ENCODE results near the gene NDUFB6.
"Not testable (repeated sequence)": the region's sequence is repeated elsewhere in the genome, so short reads cannot be mapped to it uniquely, and the experiment has no call there.

Gene NDUFB6

DNA sequence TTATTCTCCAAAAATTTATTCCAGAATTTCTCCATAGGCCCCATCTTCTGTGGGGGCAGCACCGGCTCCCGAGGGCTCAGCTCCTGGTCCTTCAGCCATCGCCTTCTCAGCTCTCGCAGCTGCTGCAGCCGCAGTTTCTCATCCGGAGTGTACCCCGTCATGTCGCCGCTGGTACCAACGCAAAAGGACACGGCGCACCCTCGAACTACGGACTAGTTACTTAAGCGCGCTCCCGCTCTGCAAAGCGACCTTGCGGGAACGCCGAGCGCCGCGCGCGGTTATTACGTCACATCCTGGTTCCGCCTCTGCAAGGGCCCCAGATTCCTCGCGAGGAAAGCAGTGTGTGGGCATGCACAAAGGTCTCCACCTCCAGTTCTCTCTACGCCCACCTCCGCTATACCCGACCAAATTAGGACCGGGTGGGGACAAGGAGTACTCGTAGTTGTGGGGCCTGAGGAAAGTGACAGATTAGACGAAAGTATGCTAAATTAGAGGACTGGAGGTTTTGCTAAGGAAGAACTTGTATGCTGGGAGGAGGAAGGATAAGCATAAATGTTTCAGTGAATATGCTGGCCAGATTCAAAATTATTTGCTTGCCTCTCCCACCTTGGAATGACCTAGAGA lies at the start of gene NDUFB6:
Gene NDUFB6 (minus strand): TSS at position 260 of the 624 bp plus-strand sequence. CDS start 99 bp downstream, at position 161.
- peak; percentile 92 for DNase-seq (ENCODE audit: low read depth in 2 of 2)

DNA sequence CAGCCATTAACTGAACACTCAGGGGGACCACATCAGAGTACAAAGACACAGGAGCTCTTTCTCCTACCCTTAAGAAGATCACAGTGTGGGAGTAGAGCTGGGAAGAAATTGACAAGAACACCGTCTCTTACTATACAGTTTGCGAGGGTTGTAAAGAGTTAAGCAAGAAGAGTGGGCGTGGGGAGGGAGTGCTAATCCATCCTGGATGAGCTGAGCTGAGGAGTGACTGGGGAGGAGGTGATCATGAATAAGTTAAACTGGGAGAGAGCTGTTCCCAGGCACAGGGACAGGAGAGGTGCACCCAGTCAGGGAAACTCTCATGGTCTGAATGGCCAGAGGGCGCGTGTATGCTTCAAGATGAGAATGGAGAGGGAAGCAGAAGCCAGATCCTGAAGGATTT lies 45.3 kb upstream of the NDUFB6 start:
- DNase-seq (ENCODE audit: low read depth in 2 of 2) = no peak

DNA sequence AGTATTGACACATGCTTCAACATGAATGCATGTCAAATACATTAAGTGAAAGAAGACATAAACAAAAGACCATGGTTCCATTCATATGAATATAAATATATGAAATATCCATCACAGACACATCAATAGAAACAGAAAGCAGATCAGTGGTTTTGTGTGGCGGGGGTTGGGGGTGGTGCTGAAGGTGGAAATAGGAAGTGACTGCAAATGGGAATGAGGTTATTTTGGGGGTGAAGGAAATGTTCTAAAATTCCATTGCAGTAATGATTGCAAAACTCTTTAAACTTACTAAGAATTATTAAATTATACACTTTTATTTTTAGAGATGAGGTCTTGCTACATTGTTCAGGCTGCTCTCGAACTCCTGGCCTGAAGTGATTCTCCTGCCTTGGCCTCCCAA lies 33.9 kb upstream of the NDUFB6 start:
- no peak for DNase-seq (ENCODE audit: low read depth in 2 of 2)

DNA sequence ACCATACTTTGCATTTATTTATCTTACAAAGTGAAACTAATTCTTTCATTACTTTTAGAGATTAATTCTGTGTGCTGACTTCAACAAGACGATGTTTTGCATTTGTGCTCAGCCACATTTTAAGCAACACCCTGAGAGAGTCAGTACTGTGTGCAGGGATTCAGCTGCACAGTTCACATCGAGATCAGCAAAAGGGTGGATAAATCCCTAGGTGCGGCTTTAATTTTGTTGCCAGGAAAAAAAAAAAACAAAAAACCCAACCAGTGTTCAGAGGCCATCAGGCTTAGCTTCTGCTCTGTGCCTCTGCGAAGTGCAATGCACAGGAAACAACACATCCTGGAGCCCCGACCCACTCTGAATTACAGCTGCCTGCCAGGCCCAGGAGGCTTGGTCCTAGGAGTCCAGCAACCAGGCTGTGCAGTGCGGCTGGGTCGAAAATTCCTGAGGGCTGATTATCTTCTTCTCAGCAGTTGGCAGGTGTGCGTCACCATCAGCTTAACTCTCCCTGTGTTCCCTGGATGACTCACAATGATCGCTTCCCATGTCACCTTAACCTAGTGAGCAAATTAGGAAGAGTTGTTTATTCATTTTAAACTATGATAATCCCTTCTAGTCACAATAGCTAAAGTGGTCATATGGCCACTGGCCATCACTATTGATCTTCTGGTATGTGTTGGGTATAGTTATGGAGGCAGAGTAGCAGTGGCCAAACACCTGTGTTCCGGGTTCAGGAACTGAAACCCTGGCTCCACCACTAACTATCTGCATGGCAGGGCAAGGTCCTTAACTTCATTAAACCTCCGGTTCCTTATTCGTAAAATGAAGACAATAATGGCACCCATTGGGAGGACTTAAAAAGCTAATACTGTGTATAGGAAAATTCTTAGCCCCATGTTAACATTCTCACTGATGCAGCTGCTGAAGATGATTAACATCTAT lies 31.2 kb upstream of the NDUFB6 start:
- DNase-seq (ENCODE audit: low read depth in 2 of 2) = no peak

DNA sequence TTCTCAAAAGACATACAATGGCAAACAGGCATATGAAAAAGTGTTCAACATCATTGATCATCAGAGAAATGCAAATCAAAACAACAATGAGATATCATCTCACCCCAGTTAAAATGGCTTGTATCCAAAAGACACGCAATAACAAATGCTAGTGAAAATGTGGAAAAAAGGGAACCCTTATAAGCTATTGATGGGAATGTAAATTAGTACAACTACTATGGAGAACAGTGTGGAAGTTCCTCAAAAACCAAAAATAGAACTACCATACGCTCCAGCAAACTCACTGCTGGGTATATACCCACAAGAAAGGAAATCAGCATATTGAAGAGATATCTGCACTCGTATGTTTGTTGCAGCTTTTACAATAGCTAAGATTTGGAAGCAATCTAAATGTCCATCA lies 26.1 kb upstream of the NDUFB6 start:
- not testable (repeated sequence) for DNase-seq (ENCODE audit: low read depth in 2 of 2)

DNA sequence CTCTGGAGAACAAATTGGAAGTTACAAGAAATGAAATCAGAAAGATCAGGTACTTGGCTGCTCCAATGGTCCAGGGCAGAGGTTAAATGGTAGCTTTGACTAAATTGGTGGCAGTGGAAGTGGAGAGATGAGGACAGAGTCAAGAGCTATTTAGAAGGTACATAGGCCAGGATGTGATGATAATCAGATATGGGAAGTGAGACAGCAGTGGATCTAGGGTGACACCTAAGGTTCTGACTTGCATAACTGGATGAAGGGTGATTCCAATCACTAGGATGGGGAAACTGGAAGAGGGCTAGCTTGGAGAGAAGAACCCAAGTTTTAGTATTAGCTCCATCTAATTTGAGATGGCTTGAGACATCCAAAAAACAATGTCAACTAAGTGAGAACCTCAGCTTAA lies 24.0 kb upstream of the NDUFB6 start:
- DNase-seq (ENCODE audit: low read depth in 2 of 2) = no peak

DNA sequence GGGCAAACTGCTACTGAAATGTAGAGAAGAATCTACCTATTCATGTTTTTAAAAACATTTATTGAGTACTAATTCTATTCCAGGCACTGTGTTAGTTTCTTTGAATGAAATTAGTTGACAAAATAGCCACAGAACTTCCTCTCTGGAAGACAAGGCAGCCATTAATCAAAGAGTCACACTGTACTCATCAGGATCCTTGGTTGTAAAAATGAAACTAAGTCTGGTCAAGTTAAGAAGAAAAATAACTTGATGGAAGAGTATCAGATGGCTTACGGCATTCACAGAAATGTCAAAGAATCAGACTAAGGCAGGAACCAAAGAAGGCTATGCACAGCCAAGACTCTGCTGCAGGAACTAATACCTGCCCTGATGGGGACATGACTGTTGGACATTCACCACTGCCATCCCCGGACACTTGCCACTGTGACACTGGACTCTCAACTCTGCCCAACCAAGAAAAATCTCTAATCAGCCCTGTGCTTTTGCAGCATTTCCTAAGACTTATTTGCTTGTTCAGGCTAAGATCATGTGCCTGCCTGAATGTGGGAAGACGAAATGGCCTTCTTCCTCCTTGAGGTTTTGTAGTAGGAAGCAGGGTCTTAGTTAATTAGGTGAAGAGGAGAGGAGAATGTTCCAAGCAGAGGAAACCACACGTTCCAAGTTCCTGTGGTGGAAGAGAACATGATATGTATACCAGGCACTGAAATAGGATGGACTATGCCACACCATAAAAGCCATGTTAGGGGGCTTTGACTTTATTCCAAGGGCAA lies 23.3 kb upstream of the NDUFB6 start:
- DNase-seq (ENCODE audit: low read depth in 2 of 2) = no peak

DNA sequence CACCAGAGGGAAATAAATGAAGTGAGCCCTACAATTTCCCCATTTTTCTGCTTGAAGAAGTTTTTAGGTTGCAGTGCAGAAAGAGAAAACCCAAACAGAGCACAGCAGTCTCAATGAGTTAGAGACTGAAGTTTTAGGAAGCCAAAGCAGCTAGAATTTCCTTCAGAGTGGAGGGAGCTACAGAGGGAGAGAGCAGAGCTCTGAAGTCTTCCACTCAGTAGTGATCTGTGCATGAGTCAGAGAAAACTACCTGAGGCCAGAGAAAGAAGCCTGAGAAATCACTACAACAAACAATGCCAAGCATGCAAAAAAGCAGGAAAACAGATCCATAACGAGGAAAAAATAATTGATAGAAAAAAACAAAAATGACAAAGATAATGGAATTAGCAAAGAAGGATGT lies 17.9 kb upstream of the NDUFB6 start:
- DNase-seq (ENCODE audit: low read depth in 2 of 2) = no peak

DNA sequence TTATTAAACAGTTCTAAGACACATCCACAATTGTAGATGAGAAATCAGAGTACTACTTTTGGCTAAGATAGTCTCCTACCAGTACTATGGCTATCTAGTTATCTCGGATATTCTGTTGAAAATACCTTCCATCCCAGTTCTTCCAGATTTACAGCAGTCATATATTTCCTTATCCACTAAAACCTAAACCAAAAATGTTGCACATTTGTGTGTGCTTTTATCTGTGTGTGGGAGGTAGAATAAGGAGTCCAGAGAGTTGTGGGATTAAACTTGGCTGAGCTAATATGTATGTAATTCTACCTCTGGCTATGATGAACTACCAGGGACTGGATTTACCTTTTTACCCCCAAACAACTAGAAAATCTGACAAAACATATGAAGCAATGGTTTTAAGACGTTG lies 17.5 kb upstream of the NDUFB6 start:
- DNase-seq (ENCODE audit: low read depth in 2 of 2) = no peak

DNA sequence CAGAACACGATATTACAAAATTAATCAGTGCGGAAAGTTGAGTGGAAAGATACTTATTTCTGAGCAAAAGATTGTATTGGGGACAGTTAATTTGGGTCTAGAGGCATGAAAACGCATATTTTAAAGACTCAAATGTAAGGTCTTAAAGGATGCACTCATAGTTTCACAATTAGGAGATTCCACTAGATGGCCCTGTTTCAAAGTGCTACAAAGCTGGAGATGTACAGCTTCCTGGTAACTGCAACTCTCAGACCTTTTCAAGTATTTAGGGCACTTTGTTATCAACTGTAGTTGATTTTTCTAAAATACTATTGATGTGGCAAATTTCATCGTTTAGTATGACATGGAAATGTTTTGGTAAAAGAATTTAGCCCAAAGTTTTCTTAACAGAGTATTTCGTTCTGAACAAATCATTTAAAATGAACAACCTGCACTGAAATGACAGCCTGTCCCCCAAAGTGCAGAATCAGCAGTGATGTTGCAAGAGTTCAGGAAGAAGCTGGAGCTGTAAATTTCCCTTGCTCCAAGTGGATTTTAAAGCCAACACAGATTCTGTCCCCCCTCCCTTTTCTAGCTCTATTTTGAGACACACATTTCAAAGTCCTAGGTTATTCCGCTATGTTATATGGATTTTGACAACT lies 16.2 kb upstream of the NDUFB6 start:
- DNase-seq (ENCODE audit: low read depth in 2 of 2) = no peak

DNA sequence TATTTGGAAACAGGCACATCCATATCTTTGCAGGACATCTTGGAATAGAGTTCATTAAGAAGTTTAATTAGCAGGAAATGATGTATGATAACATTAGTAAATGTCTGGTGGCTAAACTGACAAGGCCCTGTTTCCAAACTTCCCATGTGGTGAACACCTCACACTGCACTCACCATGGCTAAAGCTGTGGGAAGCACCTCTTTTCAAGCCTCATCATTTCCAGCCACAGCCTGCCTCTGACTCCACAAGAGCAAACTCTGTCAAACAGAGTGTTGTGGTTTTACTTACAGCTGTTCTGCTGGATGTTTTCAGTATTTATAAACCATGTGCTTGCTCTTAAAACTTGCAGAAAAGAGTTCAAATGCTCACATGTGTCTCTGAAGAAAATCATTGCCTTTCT lies 14.9 kb upstream of the NDUFB6 start:
- DNase-seq (ENCODE audit: low read depth in 2 of 2) = peak in 1 of 2 donors; percentile 10

DNA sequence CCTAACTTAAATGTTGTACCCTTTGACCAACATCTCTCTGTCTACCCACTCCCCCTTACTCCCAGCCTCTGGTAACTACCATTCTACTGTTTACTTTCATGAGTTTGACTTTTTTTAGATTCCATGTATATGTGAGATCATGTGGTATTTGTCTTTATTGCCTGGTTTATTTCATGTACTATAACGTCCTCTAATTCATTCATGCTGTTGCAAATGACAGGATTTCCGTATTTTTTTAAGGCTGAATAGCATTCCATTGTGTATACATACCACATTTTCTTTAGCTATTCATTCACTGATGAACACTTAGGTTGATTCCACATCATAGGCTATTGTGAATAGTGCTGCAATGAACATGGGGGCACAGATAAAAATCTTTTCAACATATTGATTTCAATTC lies 11.8 kb upstream of the NDUFB6 start:
- no peak for DNase-seq (ENCODE audit: low read depth in 2 of 2)

DNA sequence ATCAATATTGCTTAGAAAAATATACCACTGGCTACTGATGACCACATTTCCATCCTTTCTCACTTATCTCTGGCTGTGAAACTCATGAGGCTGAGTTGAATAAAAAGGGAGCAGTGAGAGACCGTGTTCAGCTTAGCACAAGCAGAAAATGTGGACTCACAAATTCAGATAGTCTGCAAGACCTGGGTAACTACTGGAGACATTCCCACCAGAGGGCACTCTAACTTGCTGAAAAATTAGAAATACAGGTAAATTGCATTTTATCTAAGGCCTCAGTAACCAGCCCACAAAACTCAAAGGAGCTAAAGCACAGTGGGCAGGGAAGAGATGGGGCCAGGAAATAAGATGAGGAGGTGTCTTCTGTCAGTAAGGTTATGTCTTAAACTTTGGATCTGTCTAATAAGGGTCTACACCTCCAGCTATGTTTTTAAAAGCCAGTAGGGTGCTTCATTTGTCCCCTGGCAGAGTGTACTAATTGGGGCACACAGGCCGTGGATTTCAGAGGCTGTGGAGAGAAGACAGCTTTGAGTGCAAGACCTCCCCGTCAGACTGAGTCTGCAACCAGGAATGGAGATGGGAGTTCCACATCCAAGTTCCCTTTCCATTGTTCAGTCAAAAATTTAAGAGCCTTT lies 8.7 kb upstream of the NDUFB6 start:
- DNase-seq (ENCODE audit: low read depth in 2 of 2) = no peak

DNA sequence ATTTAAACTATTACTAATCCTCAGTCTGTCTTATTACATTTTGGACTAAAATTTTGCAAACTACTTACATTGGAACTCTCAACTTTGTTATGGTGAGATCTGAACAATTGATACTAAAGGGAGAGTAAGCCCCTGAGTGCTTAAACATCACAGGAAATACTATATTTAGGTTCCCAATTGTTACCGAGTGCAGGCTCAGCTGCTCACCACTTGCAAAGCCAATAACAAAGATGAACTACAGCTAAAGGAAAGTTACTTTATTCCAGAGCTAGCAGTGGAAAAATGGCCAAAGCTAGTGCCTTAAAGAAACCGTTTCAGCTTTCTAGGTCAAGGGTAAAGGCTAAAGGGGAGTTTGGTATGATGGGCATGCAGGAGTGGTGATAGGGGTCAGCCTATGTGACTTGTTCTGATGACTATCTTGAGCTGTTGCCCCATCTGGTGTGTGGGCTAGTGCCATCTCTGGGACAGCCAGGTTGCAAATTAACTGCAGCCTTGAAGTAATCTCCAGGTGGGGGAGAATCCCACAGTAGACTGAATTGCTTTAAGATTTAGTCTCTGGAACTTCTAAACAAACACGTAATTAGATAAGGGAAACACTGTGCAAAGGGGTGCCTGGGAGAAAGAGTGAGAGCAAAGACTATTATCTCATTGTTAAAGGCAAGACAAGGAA lies 7.8 kb upstream of the NDUFB6 start:
- DNase-seq (ENCODE audit: low read depth in 2 of 2) = no peak

DNA sequence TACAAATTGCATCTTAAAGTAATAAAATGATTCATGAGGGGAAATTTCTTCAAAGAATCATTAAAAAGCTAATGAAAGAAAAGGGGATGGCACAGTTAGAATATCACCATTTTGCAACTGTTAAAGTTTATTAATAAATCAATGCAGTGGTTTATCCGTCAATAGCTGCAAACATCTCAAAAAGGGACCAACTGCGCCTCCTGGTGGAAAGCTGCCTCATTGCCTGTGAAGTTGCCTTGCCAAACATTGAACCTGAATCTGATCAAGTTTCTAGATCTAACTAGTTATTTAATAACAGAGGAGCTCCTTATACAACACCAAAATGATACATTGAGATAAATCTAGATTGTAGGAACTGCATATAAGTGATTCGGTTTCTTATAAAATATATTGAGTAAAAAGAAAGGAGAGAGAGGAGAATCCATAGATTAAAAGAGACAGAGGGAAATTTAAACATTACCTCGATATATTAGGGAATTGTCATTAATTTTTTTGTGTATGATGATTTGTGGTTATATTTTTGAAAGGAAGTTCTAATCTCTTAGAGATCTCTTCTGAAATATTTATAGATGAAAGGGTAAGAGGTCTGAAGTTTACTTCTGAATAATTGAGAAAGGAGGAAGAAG lies 6.9 kb upstream of the NDUFB6 start:
- DNase-seq (ENCODE audit: low read depth in 2 of 2) = peak; percentile 47 to 67

DNA sequence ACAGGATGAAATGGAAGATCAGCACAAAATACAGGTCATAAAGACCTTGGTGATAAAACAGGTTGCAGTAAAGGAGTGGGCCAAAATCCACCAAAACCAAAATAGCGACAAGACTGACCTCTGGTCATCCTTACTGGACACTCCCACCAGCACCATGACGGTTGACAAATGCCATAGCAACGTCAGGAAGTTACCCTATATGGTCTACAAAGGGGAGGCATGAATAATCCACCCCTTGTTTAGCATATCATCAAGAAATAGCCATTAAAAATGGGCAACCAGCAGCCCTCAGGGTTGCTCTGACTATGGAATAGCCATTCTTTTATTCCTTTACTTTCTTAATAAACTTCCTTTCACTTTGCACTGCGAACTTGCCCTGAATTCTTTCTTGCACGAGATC lies 6.0 kb upstream of the NDUFB6 start:
- no peak for DNase-seq (ENCODE audit: low read depth in 2 of 2)

DNA sequence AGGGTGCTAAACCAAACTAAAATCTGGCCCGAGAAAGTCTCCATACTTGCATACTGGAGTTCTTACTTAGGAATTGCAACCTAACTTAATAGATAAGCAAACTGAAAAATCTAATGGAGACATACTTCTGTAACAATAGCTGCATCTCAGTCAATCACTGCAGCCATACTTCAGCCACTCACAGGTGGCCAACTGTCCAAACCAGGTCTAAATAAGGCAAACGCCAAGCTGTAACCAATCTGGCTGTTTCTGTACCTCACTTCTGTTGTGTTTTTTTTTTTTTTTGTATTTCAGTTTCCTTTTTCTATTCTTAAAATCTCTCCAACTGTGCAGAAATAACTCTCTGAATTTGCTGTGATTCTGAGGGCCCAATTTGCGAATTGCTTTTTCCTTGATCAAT lies 4.4 kb upstream of the NDUFB6 start:
- DNase-seq (ENCODE audit: low read depth in 2 of 2) = no peak

DNA sequence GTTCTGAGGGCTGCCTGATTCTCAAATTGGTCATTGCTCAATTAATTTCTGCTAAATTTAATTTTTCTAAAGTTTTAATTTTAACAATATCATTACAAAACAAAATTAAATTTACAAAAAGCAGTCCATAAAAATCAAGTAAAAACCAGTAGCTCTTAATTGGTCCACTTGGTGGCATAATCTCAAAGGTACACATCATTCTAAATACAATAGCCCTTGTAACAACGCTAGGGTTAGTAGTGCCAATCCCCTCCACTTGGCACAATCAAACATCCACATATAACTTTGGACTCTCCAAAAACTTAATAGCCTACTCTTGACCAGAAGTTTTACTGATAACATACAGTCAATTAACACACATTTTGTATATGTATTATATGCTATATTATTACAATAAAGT lies 1.9 kb upstream of the NDUFB6 start:
- no peak for DNase-seq (ENCODE audit: low read depth in 2 of 2)

DNA sequence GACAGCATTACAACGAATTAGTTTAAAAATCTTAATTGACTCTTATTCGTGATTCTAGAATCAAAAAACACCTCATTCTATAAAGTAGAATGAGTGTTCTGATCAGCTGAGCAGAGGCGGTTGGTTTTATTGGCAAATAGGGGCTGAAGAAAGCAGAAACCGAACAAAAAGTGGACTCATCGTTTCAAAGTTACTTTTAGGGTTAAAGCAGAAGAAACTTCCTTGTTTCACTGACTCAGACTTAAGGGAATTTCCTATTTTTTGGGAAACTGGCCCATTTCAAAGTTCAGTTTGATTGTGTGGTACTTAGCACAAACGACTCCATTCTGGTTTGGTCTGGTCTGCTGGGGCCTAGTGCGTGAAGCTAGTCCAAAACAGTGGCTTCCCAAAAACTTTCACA lies 862 bp upstream of the NDUFB6 start:
- no peak for DNase-seq (ENCODE audit: low read depth in 2 of 2)
